AG09309 (cell line): ENCODE data around the gene WDFY4.

Experiments
- DNase-seq: peaks from one replicate; pipeline ENCODE4 v3.0.0-alpha.2; 2010; ENCODE audit warnings: low read depth
- H3K4me3 ChIP-seq: 2 replicates; pipeline ENCODE4 v1.5.1; 2011; ENCODE audit warnings: mild to moderate bottlenecking, low read depth, low read length, moderate library complexity; ENCODE audit not compliant: control insufficient read depth
- TF ChIP-seq, protein P1 (sequence below): IDR thresholded peaks from 2 replicates; pipeline ENCODE4 v1.5.1; 2011; ENCODE audit warnings: mild to moderate bottlenecking, low read depth, low read length, inconsistent platforms; ENCODE audit not compliant: insufficient read depth, control insufficient read depth; ENCODE audit errors: missing control alignments

The WDFY4 gene

DNA sequence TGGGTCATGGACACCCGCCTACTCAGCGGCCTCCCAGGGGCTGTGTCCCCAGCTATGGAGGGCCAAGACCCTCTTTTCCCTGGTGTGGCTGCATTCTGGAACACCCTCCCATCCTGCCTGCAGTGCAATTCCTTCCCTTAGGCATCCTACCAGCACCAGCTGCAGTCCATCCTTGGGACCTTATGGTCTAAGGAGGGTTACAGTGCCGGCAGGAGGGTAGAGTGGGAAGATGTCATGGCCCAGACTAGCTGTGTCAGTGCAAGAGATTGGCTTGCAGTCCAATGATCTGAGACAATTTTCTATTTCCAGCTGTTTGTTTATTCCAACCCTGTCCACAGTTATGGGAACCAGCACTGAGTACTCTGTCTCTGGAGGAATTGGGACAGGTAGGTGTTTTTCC is 92.4 kb downstream of the WDFY4 start:
- no peak for DNase-seq
- TF ChIP-seq, protein P1, sequence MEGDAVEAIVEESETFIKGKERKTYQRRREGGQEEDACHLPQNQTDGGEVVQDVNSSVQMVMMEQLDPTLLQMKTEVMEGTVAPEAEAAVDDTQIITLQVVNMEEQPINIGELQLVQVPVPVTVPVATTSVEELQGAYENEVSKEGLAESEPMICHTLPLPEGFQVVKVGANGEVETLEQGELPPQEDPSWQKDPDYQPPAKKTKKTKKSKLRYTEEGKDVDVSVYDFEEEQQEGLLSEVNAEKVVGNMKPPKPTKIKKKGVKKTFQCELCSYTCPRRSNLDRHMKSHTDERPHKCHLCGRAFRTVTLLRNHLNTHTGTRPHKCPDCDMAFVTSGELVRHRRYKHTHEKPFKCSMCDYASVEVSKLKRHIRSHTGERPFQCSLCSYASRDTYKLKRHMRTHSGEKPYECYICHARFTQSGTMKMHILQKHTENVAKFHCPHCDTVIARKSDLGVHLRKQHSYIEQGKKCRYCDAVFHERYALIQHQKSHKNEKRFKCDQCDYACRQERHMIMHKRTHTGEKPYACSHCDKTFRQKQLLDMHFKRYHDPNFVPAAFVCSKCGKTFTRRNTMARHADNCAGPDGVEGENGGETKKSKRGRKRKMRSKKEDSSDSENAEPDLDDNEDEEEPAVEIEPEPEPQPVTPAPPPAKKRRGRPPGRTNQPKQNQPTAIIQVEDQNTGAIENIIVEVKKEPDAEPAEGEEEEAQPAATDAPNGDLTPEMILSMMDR: no peak
- H3K4me3 ChIP-seq: no peak overlapping the region

DNA sequence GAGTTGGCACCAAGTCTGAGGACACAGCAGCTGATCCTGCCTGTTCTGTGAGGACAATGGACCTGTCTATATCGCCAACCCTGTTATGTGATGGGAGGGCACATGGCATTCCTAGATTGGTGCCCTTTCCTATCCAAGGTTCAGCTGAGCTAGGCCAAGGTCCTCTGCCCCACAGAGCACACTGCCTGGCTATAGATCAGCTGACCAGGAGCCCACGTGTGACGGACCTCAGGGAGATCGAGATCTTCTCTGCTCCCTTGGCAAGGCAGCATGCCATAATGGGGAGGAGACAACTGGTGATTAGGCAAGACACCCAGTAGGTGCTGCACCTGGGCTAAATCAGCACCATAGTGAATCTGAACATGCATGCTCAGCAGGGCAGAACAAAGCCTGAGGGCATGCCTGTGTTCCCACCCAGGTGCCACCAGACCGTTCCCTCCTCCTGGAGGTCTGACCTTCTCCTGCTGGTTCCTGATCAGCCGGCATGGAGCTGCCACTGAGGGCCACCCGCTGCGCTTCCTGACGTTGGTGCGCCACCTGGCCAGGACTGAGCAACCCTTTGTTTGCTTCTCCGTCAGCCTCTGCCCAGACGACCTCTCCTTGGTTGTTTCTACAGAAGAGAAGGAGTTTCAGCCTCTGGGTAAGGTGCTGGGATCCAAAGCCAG is 93.7 kb downstream of the WDFY4 start:
- H3K4me3 ChIP-seq: no peak overlapping the region
- no peak for DNase-seq
- TF ChIP-seq, protein P1: no peak

DNA sequence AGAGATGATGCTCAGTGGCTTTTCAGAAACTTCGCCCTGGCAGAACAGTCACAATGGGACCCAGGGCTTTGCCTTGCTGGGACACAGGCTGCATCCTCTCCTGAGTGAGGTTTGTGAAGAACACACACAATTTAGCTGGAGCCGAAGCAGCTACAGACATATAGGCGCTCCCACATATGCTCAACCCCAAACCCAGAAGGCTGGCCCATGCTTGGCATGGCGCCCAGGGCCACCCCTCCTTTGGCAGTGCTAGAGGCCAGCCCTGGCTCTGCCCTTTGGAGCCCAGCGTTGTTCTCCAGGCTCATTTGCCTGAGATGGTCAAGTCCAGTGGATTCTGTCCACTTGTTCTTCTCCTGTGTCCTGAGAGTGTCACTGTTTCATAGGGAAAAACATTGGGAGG is 94.4 kb downstream of the WDFY4 start:
- DNase-seq: no peak
- TF ChIP-seq, protein P1: no peak
- no peak overlapping the region for H3K4me3 ChIP-seq

DNA sequence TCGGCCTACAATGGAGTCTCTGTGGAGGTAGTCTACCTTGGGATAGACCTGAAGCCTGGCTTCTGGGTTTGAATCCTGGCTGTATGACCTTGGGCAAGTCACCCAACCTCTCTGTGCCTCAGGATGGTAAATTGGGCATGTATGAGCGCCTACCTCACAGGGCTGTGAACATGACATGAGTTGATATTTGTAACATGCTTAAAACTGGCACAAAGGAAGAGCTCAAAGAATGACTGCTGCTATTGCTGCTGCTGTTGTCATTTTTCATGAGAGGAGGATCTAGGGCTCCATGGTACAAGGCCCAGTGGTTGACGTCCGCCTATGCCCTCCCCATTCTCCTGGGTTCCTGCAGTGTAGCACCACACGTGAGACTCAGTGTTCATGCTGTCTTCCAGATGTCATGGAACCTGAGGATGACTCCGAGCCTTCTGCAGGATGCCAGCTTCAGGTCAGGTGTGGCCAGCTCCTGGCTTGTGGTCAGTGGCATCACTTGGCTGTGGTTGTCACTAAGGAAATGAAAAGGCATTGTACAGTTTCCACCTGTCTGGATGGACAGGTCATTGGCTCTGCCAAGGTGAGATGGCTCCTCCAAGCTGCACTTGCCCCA is 95.0 kb downstream of the WDFY4 start:
- DNase-seq: no peak
- no peak overlapping the region for H3K4me3 ChIP-seq
- TF ChIP-seq, protein P1: no peak

DNA sequence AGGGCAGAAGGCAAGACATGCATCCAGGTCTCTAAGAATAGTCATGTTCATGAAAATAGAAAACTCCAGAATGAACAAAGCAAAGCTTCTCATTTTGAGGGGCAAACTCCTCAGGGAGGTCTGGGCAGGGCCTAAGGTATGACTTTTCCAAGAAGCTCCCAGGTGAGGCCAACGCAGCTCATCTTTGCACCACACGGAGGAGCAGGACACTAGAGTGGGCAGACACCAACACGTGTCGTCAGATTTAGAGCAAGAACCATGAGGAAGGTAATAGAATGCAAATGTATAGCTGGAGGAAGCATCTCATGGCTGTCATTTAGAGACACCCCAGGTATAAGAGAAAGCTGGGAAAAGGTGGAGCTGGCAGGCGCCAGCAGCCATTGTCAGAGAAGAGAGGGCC is 95.7 kb downstream of the WDFY4 start:
- no peak for DNase-seq
- no peak overlapping the region for H3K4me3 ChIP-seq
- TF ChIP-seq, protein P1: no peak

DNA sequence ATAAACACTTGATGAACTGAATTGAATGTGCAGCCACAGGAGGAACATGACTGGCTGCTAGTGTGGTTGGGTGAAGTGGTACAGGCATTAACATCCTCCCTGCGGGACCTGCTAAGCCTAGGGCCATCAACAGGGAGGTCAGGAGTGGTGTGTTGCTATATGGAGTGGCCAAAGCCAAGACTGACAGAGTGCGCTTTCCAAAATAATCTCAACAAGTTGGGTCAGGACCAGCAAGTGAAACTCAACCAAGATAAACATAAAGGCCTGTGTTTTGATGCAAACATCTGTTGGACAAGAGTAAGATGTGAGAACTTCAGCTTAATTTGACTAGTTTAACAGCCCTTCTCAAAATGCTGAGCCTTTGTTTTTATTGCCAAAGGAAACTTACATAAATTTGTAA is 97.7 kb downstream of the WDFY4 start:
- no peak for DNase-seq
- TF ChIP-seq, protein P1: no peak

More for the DNA sequence above, 97.7 kb downstream of the WDFY4 start:
- no peak overlapping the region for H3K4me3 ChIP-seq
